Measurements from ENCODE around the gene SYS1.
A peak's percentile ranks its signal among the peaks of the same experiment; 100 is the strongest.

Gene SYS1

GRCh38 chr20:45391559-45391958 is 28.6 kb downstream of the SYS1 start:
- no peak for DNase-seq (ENCODE audit: low spot score)

- no peak for DNase-seq (ENCODE audit: low spot score)
Observed at GRCh38 chr20:45392733-45393132, 29.8 kb downstream of the SYS1 start.

DNA sequence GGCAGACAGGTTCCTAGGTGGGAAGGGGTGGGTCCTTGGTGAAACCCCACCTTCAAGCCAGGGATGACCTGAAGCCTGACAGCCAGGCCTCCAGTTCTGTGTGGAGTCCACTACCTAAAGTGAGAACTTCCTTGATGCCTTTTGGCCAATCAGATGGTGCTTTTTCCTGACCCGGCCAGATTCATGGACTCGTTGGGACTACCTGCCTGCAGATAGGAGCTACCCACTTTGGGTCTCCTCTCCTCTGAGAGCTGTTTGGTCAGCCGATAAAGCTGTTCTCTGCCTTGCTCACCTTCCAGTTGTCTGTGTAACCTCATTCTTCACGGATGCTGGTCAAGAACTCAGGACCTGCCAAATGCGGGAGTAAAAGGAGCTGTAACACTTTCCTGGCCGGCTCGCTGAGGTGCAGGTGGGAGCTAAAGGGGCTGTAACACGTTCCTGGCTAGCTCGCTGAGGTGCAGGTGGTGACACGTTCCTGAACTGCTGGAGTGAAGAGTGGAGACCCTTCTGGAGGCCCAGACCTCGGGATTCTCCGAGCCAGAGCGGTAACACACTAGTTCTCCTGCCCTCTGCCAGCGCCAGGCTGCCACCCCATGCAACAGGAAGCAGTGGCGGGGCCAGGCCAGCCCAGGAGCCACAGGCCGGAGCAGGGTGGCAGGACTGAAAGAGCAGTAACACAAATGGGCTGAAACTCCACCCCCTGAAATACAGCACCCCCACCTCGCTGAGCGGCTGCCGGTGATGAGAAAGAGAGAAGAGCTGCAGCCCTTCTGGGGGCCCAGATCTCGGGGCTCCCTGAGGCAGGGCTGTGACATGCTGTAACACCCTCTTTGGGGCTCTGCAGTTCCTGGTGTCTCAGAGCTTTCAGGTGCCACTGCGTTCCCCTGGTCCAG is 31.5 kb downstream of the SYS1 start:
- no peak for DNase-seq (ENCODE audit: low spot score)

DNA sequence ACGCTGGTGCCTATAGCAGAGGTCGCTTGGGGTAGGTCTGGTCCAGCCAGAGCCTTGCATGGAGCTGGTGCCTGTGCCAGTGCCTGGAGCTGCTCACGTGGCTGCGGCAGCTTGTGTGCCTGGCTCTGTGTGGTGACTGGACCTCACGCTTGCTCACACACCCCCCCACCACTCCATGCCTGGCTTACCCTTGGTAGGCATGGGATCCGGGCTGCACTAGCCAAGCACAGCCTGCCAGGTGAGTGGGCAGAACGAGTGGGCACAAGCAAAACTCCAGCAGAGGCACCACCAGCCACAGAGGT is 32.1 kb downstream of the SYS1 start:
- DNase-seq (ENCODE audit: low spot score): no peak

DNA sequence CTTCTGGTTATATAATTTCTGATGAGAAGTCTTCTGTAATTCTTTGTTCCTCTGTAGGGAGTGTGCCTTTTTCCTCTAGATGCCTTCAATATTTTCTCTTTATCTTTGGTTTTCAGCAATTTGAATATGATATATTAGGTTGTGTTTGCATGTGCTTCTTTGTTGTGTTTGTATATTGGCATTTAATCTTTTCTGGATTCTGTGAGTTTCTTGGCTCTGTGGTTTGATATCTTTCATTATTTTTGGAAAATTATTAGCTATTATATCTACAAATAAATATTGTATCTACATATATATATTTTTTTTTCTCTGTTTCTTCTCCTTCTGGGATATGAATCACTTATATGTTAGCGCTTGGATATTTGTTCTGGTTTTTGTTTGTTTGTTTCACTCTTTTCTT is 36.1 kb downstream of the SYS1 start:
- no peak for DNase-seq (ENCODE audit: low spot score)

GRCh38 chr20:45400346-45401031 is 37.5 kb downstream of the SYS1 start:
- DNase-seq (ENCODE audit: low spot score): no peak

GRCh38 chr20:45402946-45403345 is 40.0 kb downstream of the SYS1 start:
- DNase-seq (ENCODE audit: low spot score): no peak

- DNase-seq (ENCODE audit: low spot score): no peak
Observed at GRCh38 chr20:45404438-45404837, 41.5 kb downstream of the SYS1 start.

DNA sequence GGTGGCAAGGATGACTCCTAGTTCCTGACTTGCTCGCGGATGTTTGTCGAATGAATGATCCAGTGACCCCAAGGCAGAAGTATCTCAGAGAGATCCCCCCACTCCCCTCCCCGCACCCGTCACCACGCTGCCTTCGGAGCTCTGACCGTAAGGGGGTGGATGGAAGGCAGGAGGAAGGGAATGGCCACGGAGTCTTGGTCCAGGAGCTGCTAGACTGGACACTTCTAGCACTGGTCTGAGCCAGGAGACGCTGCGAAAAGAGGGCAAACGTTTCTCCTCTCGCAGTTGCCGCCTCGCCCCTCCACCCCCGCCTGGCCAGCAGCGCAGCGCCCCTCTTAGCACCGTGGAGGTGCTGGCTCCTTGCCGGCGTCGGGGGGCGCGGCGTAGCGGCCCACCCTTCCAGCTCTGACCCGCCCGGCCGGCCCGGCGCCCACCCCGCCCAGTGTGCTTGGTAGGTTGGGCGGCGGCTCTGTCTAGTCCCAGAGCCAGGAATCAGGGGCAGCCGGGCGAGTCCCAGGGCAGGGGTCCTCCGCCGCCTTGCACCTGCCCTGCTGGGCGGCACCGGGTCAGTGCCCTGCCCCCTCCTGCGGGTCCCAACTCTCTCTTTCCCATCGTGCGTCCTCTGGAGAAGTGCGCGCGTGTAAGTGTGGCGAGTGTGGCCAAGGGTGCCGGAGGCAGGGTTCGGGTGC is 42.8 kb downstream of the SYS1 start:
- DNase-seq (ENCODE audit: low spot score): no peak

DNA sequence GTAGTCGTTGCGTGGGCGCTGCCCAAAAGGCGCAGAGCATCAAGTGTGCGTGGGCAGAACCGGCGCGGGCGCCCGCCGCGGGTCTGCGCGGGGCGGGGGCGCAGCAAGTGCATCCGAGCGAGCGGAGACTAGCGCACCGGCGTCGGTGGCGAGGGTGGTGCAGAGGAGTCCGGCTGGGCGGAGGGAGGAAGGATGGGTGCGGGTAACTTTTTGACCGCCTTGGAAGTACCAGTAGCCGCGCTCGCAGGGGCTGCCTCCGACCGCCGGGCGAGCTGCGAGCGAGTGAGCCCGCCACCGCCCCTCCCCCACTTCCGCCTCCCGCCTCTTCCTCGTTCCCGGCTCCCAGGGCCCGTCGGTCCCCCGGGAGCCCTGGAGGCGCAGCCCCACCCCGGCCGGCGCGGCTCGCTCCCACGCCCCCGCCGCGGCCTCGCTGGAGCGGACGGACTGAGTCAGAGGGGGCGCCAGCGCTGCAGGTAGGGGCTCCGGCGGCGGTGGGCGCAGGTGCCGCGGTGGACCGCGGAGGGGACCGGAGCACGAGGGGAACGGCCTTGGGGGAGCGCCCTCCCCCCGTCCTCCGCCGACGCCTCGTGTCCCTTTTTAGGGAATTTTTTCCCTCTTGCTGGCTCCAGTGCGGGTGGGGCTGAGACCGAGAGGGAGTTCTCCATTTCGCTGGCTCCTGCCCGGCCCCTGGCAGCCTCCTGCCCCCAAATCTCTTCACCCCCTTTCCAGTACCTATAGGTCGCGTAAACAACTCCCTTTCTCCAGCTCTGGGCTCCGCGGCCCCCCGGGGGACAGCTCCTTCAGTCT is 43.5 kb downstream of the SYS1 start:
- DNase-seq (ENCODE audit: low spot score): peak; percentile 2

DNA sequence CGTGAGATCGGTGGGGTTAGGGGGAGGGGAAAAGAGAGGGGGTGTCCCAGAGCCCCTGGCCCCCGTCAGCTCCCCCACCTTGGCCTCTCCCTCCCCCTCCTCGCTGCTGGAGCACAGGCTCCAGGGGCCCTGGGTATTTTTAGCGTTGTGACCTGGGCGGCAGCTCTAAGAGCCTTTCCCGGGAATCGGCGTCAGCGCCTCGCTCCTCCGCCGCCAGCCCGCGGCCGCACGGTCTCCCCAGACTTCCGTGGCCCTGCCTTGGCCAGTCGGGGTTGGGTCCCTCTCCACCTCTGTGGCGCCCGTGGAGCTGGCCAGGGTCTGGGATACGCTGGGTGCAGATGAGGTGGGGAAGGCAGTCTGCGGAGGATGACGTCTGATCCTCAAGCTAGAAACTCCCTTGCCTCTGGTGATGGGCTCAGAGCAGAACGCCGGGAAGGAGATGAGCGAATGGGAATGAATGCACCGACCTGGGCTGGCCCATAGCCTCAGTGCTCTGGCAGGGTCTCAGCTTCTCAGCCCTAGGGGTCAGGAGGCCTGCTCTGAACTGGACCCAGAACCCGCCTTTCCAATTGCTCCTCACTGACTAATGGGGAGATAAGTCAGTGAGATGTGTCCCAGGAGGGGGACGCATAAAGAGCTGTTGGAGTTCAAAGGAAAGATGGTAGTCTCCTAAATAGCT is 44.2 kb downstream of the SYS1 start:
- DNase-seq (ENCODE audit: low spot score): no peak

- no peak for DNase-seq (ENCODE audit: low spot score)
Observed at GRCh38 chr20:45407783-45408645, 45.1 kb downstream of the SYS1 start, which contains the start of gene DBNDD2. Gene DBNDD2, plus strand, starts transcription at chr20:45408289. Its CDS starts 179 bp downstream, at chr20:45408468.

DNA sequence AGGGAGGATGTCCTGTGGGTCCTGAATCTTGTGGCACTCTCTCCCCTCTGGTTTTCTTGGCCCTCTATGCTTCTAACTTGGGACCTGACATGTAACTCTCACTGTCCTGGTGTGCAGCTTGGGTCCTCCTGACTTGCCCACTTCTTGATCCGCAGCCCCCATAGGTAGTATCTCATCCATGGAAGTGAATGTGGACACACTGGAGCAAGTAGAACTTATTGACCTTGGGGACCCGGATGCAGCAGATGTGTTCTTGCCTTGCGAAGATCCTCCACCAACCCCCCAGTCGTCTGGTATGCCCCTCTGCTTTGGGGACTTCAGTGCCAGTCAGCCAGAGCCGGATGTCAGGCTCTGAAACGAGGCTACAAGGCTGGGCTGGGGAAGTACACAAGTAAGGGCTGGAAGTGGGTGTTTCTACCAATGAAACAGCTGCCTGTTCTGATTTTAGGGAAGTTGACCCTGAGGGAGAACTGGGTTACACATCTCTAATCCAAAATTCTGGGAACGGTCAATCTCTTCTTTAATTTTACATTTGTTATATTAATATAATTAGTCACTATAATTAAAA is 45.8 kb downstream of the SYS1 start:
- no peak for DNase-seq (ENCODE audit: low spot score)

GRCh38 chr20:45409521-45410272 is 46.7 kb downstream of the SYS1 start:
- DNase-seq (ENCODE audit: low spot score): no peak

DNA sequence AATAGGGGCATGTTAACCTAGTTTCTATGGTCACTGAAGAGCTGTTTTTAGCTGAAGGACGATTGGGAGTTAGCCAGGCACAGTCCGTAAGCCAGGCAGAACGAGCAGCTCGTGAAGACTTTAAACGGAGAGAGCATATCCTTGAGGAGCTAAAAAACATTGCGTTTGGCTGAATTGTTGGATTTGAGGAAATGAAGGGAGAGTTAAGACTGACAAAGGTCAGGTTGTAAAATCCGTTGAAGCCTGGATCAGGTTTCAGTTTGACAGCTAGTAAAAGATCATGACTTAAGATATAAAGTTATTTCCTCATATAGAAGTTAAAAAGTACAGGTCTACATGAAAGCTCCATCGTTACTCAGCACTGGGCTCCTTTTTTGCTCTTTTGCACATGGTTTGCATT is 47.9 kb downstream of the SYS1 start:
- no peak for DNase-seq (ENCODE audit: low spot score)

DNA sequence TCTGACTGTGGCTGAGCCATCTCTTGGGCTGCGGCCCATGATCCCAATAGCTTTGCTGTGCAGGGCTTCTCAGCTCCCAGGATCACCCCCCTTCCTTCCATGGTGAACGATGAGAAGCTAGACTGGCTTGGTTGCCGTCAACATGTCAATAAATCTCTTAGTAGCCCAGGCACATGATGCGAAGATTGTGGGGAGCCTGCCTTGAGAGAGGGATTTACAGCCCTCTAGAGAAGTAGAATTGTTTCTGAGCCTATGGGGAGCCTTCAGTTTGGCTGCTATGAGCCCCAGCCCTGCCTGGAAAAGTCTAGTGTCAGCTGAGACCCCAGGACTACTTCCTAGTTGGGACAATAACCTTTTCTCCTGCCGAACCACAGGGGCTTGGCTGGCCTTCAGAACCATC is 49.7 kb downstream of the SYS1 start:
- DNase-seq (ENCODE audit: low spot score): no peak

DNA sequence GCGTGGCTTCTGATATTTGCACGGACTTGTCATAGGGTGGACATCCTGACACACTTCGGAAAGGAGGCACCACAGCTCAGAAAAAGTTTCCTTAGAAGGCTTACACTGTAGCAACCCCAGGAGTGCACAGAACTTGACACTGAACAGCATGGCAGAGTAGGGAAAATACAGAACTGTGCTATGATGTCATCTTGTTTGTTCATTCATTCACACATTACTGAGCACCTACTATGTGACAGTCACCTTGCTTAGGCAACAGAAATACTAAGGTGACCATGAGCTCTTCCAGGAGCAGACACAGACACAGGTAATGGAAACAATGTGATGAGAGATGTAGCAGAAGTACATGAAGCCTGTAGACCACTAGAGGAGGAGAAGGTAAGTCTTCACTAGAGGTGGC is 50.5 kb downstream of the SYS1 start:
- DNase-seq (ENCODE audit: low spot score): no peak

DNA sequence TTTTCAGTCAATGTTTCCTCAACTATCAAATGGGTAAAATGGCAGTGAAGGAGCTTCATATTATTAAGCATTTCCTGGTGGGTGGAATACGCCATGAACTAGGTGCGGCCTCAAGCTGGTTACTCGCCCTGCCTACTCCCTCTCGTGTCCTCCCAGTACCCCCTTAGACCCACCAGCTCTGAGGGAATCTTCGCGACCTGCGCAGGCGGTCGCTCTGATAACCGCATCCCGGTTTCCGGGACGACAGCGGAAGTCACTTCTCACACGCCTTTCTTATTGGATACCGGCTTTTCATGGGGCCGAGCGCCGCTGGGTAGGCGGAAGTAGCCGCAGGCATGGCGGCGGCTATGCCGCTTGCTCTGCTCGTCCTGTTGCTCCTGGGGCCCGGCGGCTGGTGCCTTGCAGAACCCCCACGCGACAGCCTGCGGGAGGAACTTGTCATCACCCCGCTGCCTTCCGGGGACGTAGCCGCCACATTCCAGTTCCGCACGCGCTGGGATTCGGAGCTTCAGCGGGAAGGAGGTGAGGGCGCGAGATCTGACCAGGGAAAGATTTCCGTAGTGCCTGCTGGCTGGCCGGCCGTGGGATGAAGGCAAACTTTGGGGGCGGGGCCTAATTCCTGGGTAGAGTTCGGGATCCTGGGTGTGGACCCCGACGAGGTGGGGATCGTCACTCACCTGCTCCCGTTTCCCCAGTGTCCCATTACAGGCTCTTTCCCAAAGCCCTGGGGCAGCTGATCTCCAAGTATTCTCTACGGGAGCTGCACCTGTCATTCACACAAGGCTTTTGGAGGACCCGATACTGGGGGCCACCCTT is 53.1 kb downstream of the SYS1 start, which contains the start of gene PIGT:
PIGT (plus strand) TSS at position 320 of the 816 bp plus-strand sequence; CDS start at position 336, 16 bp downstream.
- peak; percentile 87 for DNase-seq (ENCODE audit: low spot score)

All from CD4-positive, alpha-beta T cell treated with Interleukin-15 for 4 hours (primary cell).